Measurements from ENCODE around the gene PNKD.

PNKD gene

DNA sequence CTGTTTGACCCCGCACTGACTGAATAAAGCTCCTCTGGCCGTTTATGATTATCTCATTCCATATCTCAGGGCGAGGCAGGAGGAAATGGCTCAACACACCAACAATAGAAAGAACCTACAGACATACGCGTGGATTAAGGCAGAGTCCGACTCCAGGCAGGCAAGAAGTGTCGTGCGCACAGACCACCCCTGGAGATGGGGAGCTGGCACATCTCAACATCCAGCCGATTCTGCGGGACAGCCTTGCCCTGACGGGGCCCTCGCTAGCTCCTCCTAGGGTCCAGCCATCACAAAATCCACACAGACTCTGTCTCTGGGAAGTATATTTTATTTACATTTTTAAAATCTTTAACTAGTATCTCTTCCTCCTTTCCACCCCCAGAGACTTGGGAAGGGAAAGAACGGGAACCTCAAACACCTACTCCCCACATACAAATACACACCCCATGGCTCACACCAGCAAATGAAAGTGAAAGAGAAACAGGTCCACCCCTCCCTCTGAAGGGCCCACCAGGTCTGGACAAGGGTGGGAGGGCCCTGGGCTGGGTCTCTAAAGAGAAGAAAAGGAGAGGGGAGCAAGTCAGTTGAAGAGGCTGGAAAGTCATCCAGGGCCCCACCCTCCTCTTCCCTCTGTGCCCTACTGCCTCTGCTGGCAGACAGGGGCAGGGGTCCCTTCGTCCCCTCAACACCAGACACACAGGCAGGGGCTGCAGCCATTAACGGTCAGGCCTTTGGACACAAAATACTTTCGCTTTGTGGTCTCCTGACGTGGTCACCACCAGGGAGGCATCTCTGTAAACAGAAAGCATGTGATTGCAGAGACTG lies 6.3 kb upstream of the PNKD start:
- H3K27ac ChIP-seq, result no peak overlapping the region
- H3K9me3 ChIP-seq, result no peaks in the 10 kb centered on the region
- peaks cover 0 to 47% (median 32%) of the 10 kb centered on the region in 4 donors for H3K4me1 ChIP-seq
- DNase-seq, result peak in 1 of 2 donors; percentile 46
- TF ChIP-seq, protein P1, sequence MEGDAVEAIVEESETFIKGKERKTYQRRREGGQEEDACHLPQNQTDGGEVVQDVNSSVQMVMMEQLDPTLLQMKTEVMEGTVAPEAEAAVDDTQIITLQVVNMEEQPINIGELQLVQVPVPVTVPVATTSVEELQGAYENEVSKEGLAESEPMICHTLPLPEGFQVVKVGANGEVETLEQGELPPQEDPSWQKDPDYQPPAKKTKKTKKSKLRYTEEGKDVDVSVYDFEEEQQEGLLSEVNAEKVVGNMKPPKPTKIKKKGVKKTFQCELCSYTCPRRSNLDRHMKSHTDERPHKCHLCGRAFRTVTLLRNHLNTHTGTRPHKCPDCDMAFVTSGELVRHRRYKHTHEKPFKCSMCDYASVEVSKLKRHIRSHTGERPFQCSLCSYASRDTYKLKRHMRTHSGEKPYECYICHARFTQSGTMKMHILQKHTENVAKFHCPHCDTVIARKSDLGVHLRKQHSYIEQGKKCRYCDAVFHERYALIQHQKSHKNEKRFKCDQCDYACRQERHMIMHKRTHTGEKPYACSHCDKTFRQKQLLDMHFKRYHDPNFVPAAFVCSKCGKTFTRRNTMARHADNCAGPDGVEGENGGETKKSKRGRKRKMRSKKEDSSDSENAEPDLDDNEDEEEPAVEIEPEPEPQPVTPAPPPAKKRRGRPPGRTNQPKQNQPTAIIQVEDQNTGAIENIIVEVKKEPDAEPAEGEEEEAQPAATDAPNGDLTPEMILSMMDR (IDR thresholded peaks at IDR 0.05), result no peak
- H3K4me3 ChIP-seq, result no peak overlapping the region
- H3K36me3 ChIP-seq, result peaks cover 30 to 61% (median 48%) of the 10 kb centered on the region in 3 donors
- intact Hi-C loops (cut with DNase I; ENCODE audit: low total_unique reads), result loop anchor here (10.0 kb wide), 1 partner anchor 49 kb away; the partner anchor contains the start of gene ARPC2
- H3K27me3 ChIP-seq, result no peaks in the 10 kb centered on the region

DNA sequence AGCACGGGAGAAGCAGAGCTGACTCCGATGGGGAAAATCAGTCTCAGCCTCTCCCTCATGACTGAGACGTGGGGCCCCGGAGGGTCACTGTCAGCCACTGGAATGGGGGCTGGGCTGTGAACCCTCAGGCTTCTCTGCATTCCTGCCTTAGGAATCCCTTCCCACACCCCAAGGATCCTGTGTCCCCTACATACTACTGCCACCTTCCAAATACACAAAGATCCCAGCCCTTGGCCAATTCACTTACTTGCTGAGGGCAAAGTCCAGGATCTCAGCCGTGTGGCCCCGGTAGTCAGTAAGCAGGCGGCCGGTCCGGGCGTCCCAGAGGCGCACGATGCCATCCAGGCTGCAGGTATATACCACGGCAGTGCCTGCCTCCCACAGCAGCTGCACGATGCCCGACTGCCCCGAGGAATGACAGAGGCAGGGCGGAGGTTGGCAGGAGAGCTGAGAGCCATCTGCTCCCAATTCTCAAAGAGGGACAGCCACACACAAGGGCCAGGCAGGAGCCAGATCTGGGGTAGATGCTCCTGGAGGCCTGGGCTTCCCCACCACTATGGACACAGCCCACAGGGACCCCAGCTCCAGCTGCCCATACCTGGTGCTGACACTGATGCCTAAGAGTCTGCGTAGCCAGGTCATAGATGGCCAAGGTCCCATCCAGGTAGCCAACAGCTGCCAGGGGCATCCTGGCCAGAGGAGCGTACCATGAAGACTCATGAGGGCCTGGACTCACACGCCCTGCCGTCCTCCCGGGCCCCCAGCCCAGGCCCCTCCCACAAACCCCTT lies 5.4 kb upstream of the PNKD start:
- TF ChIP-seq, protein P1 (IDR thresholded peaks at IDR 0.05), result no peak
- peaks cover 30 to 61% (median 48%) of the 10 kb centered on the region in 3 donors for H3K36me3 ChIP-seq
- no peaks in the 10 kb centered on the region for H3K27me3 ChIP-seq
- no peak overlapping the region for H3K4me3 ChIP-seq
- intact Hi-C loops (cut with DNase I; ENCODE audit: low total_unique reads), result loop anchor here (5.0 to 10.0 kb wide), 2 partner anchors 50 to 78 kb away; partner anchors contain the start of gene ARPC2
- DNase-seq, result peak in 1 of 2 donors; percentile 60
- H3K9me3 ChIP-seq, result no peaks in the 10 kb centered on the region
- no peak overlapping the region for H3K27ac ChIP-seq
- H3K4me1 ChIP-seq, result peaks cover 0 to 41% (median 29%) of the 10 kb centered on the region in 4 donors

DNA sequence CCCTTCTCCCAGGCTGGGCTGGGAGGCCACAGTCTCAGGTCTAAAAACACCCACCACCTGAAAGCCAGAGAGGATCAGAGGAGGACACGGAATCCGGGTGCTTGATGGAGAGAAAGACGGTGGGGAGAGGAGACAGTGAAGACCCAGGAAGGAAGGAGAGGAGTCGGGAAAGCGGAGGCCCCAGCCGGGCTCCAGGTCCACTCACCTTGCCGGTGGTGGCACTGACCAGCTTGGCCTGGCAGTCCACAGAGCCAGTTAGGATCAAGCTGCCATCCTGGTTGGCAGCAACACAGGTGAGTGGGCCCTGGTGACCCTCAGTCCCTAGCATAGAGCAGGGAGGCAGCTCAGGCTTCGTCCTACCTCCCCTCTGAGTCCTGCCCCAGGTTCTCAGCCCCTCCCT lies 4.7 kb upstream of the PNKD start:
- H3K4me1 ChIP-seq, result peaks cover 0 to 36% (median 28%) of the 10 kb centered on the region in 4 donors
- no peak overlapping the region for H3K27ac ChIP-seq
- H3K36me3 ChIP-seq, result peaks cover 30 to 61% (median 48%) of the 10 kb centered on the region in 3 donors
- no peaks in the 10 kb centered on the region for H3K9me3 ChIP-seq
- intact Hi-C loops (cut with DNase I; ENCODE audit: low total_unique reads), result loop anchor here (5.0 to 10.0 kb wide), 2 partner anchors 51 to 78 kb away; partner anchors contain the start of gene ARPC2
- no peak overlapping the region for H3K4me3 ChIP-seq
- no peaks in the 10 kb centered on the region for H3K27me3 ChIP-seq
- TF ChIP-seq, protein P1 (IDR thresholded peaks at IDR 0.05), result no peak
- no peak for DNase-seq

DNA sequence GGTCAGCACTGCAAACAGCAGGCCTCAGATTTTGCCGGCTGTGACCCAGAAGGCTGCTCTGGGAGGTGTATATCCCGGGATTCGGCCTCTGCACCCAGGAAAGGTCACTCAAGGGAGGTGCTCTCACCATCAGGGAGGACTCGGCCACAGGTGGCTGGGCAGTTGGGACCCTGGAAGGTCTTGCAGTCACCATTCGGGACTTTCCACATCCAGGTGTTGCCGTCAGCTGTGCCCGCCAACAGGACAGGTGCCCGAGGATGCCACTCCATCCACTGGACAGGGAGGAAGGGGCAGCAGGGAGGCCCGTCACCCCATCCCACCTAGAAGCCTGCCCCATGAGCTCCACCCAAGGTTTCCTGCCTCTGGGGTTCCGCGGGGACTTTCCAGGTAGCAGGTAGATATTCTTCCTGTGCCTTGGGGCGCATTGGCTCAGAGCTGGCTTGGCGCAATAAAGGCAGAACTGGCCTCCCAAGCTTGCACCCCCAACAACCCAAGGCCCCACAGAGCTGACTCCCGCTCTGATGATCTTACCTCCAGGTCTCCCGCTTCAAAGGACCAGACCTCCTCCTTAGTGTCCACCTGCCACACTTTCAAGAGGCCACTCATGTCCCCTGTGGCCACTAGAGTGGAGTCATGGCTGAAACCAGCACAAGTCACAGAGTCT lies 3.9 kb upstream of the PNKD start:
- peak in 1 of 2 donors; percentile 63 for DNase-seq
- Histone ChIP-seq H3K27me3 (no peaks in the 10 kb centered on the region), H3K4me1 (peaks cover 0 to 35% (median 29%) of the 10 kb centered on the region in 4 donors), H3K27ac (no peak overlapping the region), H3K9me3 (no peaks in the 10 kb centered on the region), H3K36me3 (peaks cover 30 to 61% (median 48%) of the 10 kb centered on the region in 3 donors), H3K4me3 (no peak overlapping the region)
- intact Hi-C loops (cut with DNase I; ENCODE audit: low total_unique reads), result loop anchor here (5.0 to 10.0 kb wide), 2 partner anchors 52 to 79 kb away; partner anchors contain the start of gene ARPC2
- TF ChIP-seq, protein P1 (IDR thresholded peaks at IDR 0.05), result no peak

DNA sequence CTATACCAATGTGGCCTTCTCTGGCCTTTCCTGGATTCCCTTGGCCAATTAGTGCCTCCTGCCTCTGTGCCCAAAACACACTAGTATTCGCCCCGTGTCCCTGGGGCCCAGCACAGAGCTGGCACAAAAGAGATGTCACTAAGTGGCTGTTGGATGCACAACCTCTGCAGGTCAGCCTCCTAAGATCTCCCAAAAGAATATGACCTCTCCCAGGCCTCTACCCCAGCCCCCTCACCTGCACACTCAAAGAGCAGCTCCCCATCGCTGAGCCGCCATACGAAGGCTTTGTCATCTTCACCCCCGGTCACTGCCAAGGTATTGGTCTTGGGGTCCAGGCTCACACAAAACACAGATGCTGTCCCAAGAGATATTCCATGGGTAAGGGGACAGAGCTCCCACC lies 3.1 kb upstream of the PNKD start:
- H3K27me3 ChIP-seq, result no peaks in the 10 kb centered on the region
- intact Hi-C loops (cut with DNase I; ENCODE audit: low total_unique reads), result loop anchor here (5.0 to 10.0 kb wide), 2 partner anchors 52 to 80 kb away; partner anchors contain the start of gene ARPC2
- peaks cover 0 to 39% (median 34%) of the 10 kb centered on the region in 4 donors for H3K4me1 ChIP-seq
- no peak overlapping the region for H3K27ac ChIP-seq
- DNase-seq, result peak in 1 of 2 donors; percentile 21
- no peaks in the 10 kb centered on the region for H3K9me3 ChIP-seq
- TF ChIP-seq, protein P1 (IDR thresholded peaks at IDR 0.05), result no peak
- peaks cover 30 to 57% (median 48%) of the 10 kb centered on the region in 3 donors for H3K36me3 ChIP-seq
- H3K4me3 ChIP-seq, result no peak overlapping the region

Data from tibial artery (tissue), 4 donors.